ENCODE results near the gene CAMK2A.

GRCh38 chr5:150301901-150302300, 12.3 kb upstream of the CAMK2A start:
- TF ChIP-seq CTCF (IDR thresholded peaks at IDR 0.05) (no peak), POLR2AphosphoS5 (IDR thresholded peaks at IDR 0.05) (no peak), POLR2A (IDR thresholded peaks at IDR 0.05) (no peak), EP300 (IDR thresholded peaks at IDR 0.05; ENCODE audit: low read depth) (no peak)

All from transverse colon (tissue), 4 donors.